ENCODE data around the gene FNBP1. TPM values are rescaled to one million over a fixed set of nuclear protein-coding genes. Genes with fewer than 3 reads are reported as not detected.

Gene FNBP1
- total and polyA plus RNA-seq, 2 of the 13 experiments (the other 11 are each of a cell fraction or from before 2014, with no cell fraction given), result 5.4 to 19.5 TPM

GRCh38 chr9:129944506-129945116 lies 98.4 kb downstream of the FNBP1 start:
- no TSS peak for BruUV-seq (replicated peaks)
- Histone ChIP-seq H3K4me3 (replicated peaks in 1 of 3; ENCODE audit: insufficient read depth in 1 of 3, low read depth in 2 of 3, low read length in 3 of 3) (no peak overlapping the region), H3K27ac (ENCODE audit: extremely low read length, insufficient read depth, low read length) (no peak overlapping the region), H3K27me3 (ENCODE audit: control insufficient read depth in 1 of 2, insufficient read depth in 2 of 2, low read length in 2 of 2) (no peaks in the 10 kb centered on the region), H2AFZ (ENCODE audit: low read length) (no peak overlapping the region), H3K9me3 (ENCODE audit: low read length) (peaks cover 13% of the 10 kb centered on the region), H4K20me1 (ENCODE audit: insufficient read depth, low read length) (no peaks in the 10 kb centered on the region), H3K36me3 (replicated peaks in 1 of 2; ENCODE audit: control insufficient read depth in 1 of 2, insufficient read depth in 2 of 2, low read length in 2 of 2) (peaks cover 1 to 3% of the 10 kb centered on the region in 2 experiments; a peak in 1 of 5 replicates), H3K9ac (ENCODE audit: insufficient read depth, low read depth, low read length) (no peak overlapping the region), H3K4me2 (ENCODE audit: low read depth, low read length) (no peak overlapping the region), H3K79me2 (ENCODE audit: insufficient read depth, low read length) (no peaks in the 10 kb centered on the region), H3K4me1 (ENCODE audit: insufficient read depth, low read length) (no peaks in the 10 kb centered on the region)
- intact Hi-C loops (cut with micrococcal nuclease; ENCODE audit: unreplicated experiment) (no loop called here), in situ Hi-C loops (cut with HindIII; ENCODE audit: extremely low pct_ligation_motif_present, low pct_unique_long_range_greater_than_20kb) (no loop called here)
- ATAC-seq, result no peak
- no peak for FAIRE-seq
- DNase-seq (ENCODE audit: low spot score), result no peak
- 96% methylated on average over 5 of the region's 5 CpGs for WGBS (ENCODE audit: low lambda C conversion rate)
- TF ChIP-seq NR1H2 (CRISPR knock-in tag; IDR thresholded peaks at IDR 0.05; ENCODE audit: borderline replicate concordance, low read depth) (no peak), ZNF639 (CRISPR knock-in tag; conservative IDR thresholded peaks at IDR 0.05) (no peak), CHD2 (IDR thresholded peaks at IDR 0.05; ENCODE audit: low read depth, low read length) (no peak), IKZF1 (IDR thresholded peaks at IDR 0.05) (no peak), CERS6 (CRISPR knock-in tag; IDR thresholded peaks at IDR 0.05) (no peak), WIZ (CRISPR knock-in tag; IDR thresholded peaks at IDR 0.05) (no peak), ZNF292 (CRISPR knock-in tag; IDR thresholded peaks at IDR 0.05; ENCODE audit: borderline replicate concordance, low read depth) (no peak)
- ChIA-PET POLR2A (no interaction called here), CTCF (ENCODE audit: low intra/inter-chr PET ratio, low total read pairs) (no interaction called here)
